Measurements from ENCODE around the gene WDHD1. TPM values are rescaled to one million over a fixed set of nuclear protein-coding genes. Genes with fewer than 3 reads are reported as not detected.
"Not testable (repeated sequence)": the region's sequence is repeated elsewhere in the genome, so short reads cannot be mapped to it uniquely, and the experiment has no call there.

WDHD1 gene
- total and polyA plus RNA-seq, 8 donors: 8.6 to 22.3 (median 16.0) TPM

- Histone ChIP-seq H3K4me1 (peaks cover 15 to 42% of the 10 kb centered on the region in 2 donors), H3K36me3 (peaks cover 0 to 13% of the 10 kb centered on the region in 2 donors), H3K9me3 (no peaks in the 10 kb centered on the region), H3K27ac (no peak overlapping the region), H3K27me3 (no peaks in the 10 kb centered on the region), H3K4me3 (peak overlapping the region in 1 of 2 donors; percentile 88)
- intact Hi-C loops (cut with DNase I): no loop called here
- DNase-seq (no peak), ATAC-seq (no peak)
- TF ChIP-seq CTCF (IDR thresholded peaks at IDR 0.05): no peak
Observed at GRCh38 chr14:55028476-55028875, 1.6 kb upstream of the WDHD1 start.

GRCh38 chr14:55028066-55028465 is 1.2 kb upstream of the WDHD1 start:
- H3K4me1 ChIP-seq: peaks cover 15 to 42% of the 10 kb centered on the region in 2 donors
- no peak overlapping the region for H3K27ac ChIP-seq
- ATAC-seq (no peak), DNase-seq (no peak)
- no peaks in the 10 kb centered on the region for H3K27me3 ChIP-seq
- peak overlapping the region; percentile 73 to 88 for H3K4me3 ChIP-seq
- TF ChIP-seq CTCF (IDR thresholded peaks at IDR 0.05): no peak
- H3K9me3 ChIP-seq: no peaks in the 10 kb centered on the region
- peaks cover 0 to 9% of the 10 kb centered on the region in 2 donors for H3K36me3 ChIP-seq
- intact Hi-C loops (cut with DNase I): no loop called here

GRCh38 chr14:55026441-55026792 is 482 bp downstream of the WDHD1 start:
- DNase-seq: no peak
- TF ChIP-seq CTCF (IDR thresholded peaks at IDR 0.05): no peak
- intact Hi-C loops (cut with DNase I): no loop called here
- Histone ChIP-seq H3K4me3 (peak overlapping the region; percentile 73 to 88), H3K4me1 (peaks cover 15 to 42% of the 10 kb centered on the region in 2 donors), H3K27me3 (no peaks in the 10 kb centered on the region), H3K27ac (peak overlapping the region; percentile 51 to 91), H3K9me3 (no peaks in the 10 kb centered on the region), H3K36me3 (no peaks in the 10 kb centered on the region)
- ATAC-seq: no peak

- peak overlapping the region; percentile 73 to 88 for H3K4me3 ChIP-seq
- ATAC-seq (no peak), DNase-seq (no peak)
- peaks cover 15 to 42% of the 10 kb centered on the region in 2 donors for H3K4me1 ChIP-seq
- no peaks in the 10 kb centered on the region for H3K36me3 ChIP-seq
- no peak for TF ChIP-seq CTCF (IDR thresholded peaks at IDR 0.05)
- no peak overlapping the region for H3K27ac ChIP-seq
- H3K9me3 ChIP-seq: no peaks in the 10 kb centered on the region
- H3K27me3 ChIP-seq: no peaks in the 10 kb centered on the region
- intact Hi-C loops (cut with DNase I): no loop called here
Observed at GRCh38 chr14:55025948-55026347, 951 bp downstream of the WDHD1 start.

GRCh38 chr14:55024365-55024764 is 2.5 kb downstream of the WDHD1 start:
- H3K36me3 ChIP-seq; H3K27me3 ChIP-seq; intact Hi-C loops (cut with DNase I); H3K4me3 ChIP-seq; ATAC-seq; H3K27ac ChIP-seq; H3K9me3 ChIP-seq; DNase-seq: not testable (repeated sequence)
- peaks cover 15 to 35% of the 10 kb centered on the region in 2 donors for H3K4me1 ChIP-seq

GRCh38 chr14:55019968-55020554 is 6.8 kb downstream of the WDHD1 start:
- TF ChIP-seq CTCF (IDR thresholded peaks at IDR 0.05): no peak
- Histone ChIP-seq H3K4me1 (no peaks in the 10 kb centered on the region), H3K4me3 (no peak overlapping the region), H3K9me3 (no peaks in the 10 kb centered on the region), H3K27ac (no peak overlapping the region), H3K27me3 (no peaks in the 10 kb centered on the region), H3K36me3 (no peaks in the 10 kb centered on the region)
- DNase-seq (no peak), ATAC-seq (no peak)
- intact Hi-C loops (cut with DNase I): no loop called here
